ENCODE results near the gene NDUFA11. TPM values are rescaled to one million over a fixed set of nuclear protein-coding genes. Genes with fewer than 3 reads are reported as not detected.

The NDUFA11 gene
- total RNA-seq, 2 experiments from 2014 or later = 280 to 293 TPM

GRCh38 chr19:5929625-5930024 lies 26.0 kb upstream of the NDUFA11 start:
- no TSS peak for BruUV-seq (replicated peaks)
- Histone ChIP-seq H2AFZ (ENCODE audit: low read length) (no peak overlapping the region), H3K9me2 (ENCODE audit: insufficient read depth, low read length) (no peaks in the 10 kb centered on the region), H3K36me3 (ENCODE audit: insufficient read depth, low read length) (peaks cover 96% of the 10 kb centered on the region), H4K20me1 (ENCODE audit: insufficient read depth, low read length) (no peaks in the 10 kb centered on the region), H3K79me2 (ENCODE audit: insufficient read depth, low read depth, low read length) (no peaks in the 10 kb centered on the region), H3K4me3 (ENCODE audit: low read depth, low read length, poor library complexity, severe bottlenecking) (no peak overlapping the region), H3K4me1 (ENCODE audit: insufficient read depth, low read length, poor library complexity, severe bottlenecking) (peaks cover 14% of the 10 kb centered on the region), H3K4me2 (ENCODE audit: low read length) (no peak overlapping the region), H3K9me3 (ENCODE audit: low read length) (no peaks in the 10 kb centered on the region), H3K27ac (ENCODE audit: low read depth, low read length, poor library complexity, severe bottlenecking) (no peak overlapping the region)
- ChIA-PET POLR2A (no interaction called here), CTCF (ENCODE audit: unreplicated experiment) (interaction anchor here (0.5 kb wide), 1 partner anchor 123 kb away, joined by 3 read pairs; no protein-coding TSS in a partner anchor)
- intact Hi-C loops (cut with micrococcal nuclease; ENCODE audit: unreplicated experiment) = no loop called here
- no peak for DNase-seq (ENCODE audit: low spot score)
- TF ChIP-seq EZH2phosphoT487 (IDR thresholded peaks at IDR 0.05; ENCODE audit: borderline replicate concordance, low read depth, low read length) (no peak), CTCF (conservative IDR thresholded peaks at IDR 0.05; ENCODE audit: low read length) (no peak)

GRCh38 chr19:5929179-5929578 lies 25.6 kb upstream of the NDUFA11 start:
- intact Hi-C loops (cut with micrococcal nuclease; ENCODE audit: unreplicated experiment) = no loop called here
- DNase-seq (ENCODE audit: low spot score) = no peak
- H3K36me3 ChIP-seq (ENCODE audit: insufficient read depth, low read length) = peaks cover 97% of the 10 kb centered on the region
- H3K9me3 ChIP-seq (ENCODE audit: low read length) = no peaks in the 10 kb centered on the region
- no peak overlapping the region for H3K27ac ChIP-seq (ENCODE audit: low read depth, low read length, poor library complexity, severe bottlenecking)
- no peaks in the 10 kb centered on the region for H3K79me2 ChIP-seq (ENCODE audit: insufficient read depth, low read depth, low read length)
- BruUV-seq (replicated peaks) = no TSS peak
- no peak overlapping the region for H3K4me3 ChIP-seq (ENCODE audit: low read depth, low read length, poor library complexity, severe bottlenecking)
- peaks cover 14% of the 10 kb centered on the region for H3K4me1 ChIP-seq (ENCODE audit: insufficient read depth, low read length, poor library complexity, severe bottlenecking)
- no peaks in the 10 kb centered on the region for H3K9me2 ChIP-seq (ENCODE audit: insufficient read depth, low read length)
- H2AFZ ChIP-seq (ENCODE audit: low read length) = no peak overlapping the region
- no peak overlapping the region for H3K4me2 ChIP-seq (ENCODE audit: low read length)
- TF ChIP-seq EZH2phosphoT487 (IDR thresholded peaks at IDR 0.05; ENCODE audit: borderline replicate concordance, low read depth, low read length) (no peak), CTCF (conservative IDR thresholded peaks at IDR 0.05; ENCODE audit: low read length) (no peak)
- POLR2A ChIA-PET = no interaction called here
- CTCF ChIA-PET (ENCODE audit: unreplicated experiment) = no interaction called here
- no peaks in the 10 kb centered on the region for H4K20me1 ChIP-seq (ENCODE audit: insufficient read depth, low read length)

- CTCF ChIA-PET (ENCODE audit: unreplicated experiment) = no interaction called here
- DNase-seq (ENCODE audit: low spot score) = peak; percentile 57
- BruUV-seq (replicated peaks) = no TSS peak
Measured at GRCh38 chr19:5927441-5927821, 23.8 kb upstream of the NDUFA11 start.

More at GRCh38 chr19:5927441-5927821, 23.8 kb upstream of the NDUFA11 start:
- Histone ChIP-seq H3K27ac (ENCODE audit: low read depth, low read length, poor library complexity, severe bottlenecking) (peak overlapping the region; percentile 12), H2AFZ (ENCODE audit: low read length) (no peak overlapping the region), H3K36me3 (ENCODE audit: insufficient read depth, low read length) (peaks cover 97% of the 10 kb centered on the region), H3K79me2 (ENCODE audit: insufficient read depth, low read depth, low read length) (no peaks in the 10 kb centered on the region), H4K20me1 (ENCODE audit: insufficient read depth, low read length) (no peaks in the 10 kb centered on the region), H3K4me3 (ENCODE audit: low read depth, low read length, poor library complexity, severe bottlenecking) (no peak overlapping the region), H3K4me1 (ENCODE audit: insufficient read depth, low read length, poor library complexity, severe bottlenecking) (peaks cover 14% of the 10 kb centered on the region), H3K4me2 (ENCODE audit: low read length) (no peak overlapping the region), H3K9me2 (ENCODE audit: insufficient read depth, low read length) (no peaks in the 10 kb centered on the region), H3K9me3 (ENCODE audit: low read length) (no peaks in the 10 kb centered on the region)
- TF ChIP-seq CTCF (conservative IDR thresholded peaks at IDR 0.05; ENCODE audit: low read length) = no peak
- intact Hi-C loops (cut with micrococcal nuclease; ENCODE audit: unreplicated experiment) = no loop called here
- POLR2A ChIA-PET = no interaction called here

All from OCI-LY7 (cell line).